Neural cell (in vitro differentiated cells): ENCODE measurements around the gene UBE4A. TPM values are rescaled to one million over a fixed set of nuclear protein-coding genes. Genes with fewer than 3 reads are reported as not detected.

Experiments used
- H2AFZ ChIP-seq: fragments of 200-600, 300-800 bp; sonication (generic), shearing (Covaris generic); 2 replicates; pipeline ENCODE4 v1.6.0; 2014; ENCODE audit warnings: low read depth, mild to moderate bottlenecking, antibody characterized with exemption, low read length, moderate library complexity
- H3F3A ChIP-seq: fragments of 200-600 bp; shearing (Covaris generic); 2 replicates; pipeline ENCODE4 v1.6.1; 2016; ENCODE audit warnings: mild to moderate bottlenecking, moderate library complexity, mixed read lengths, antibody characterized with exemption, low read length; ENCODE audit not compliant: insufficient read depth, poor library complexity, severe bottlenecking
- H3K27ac ChIP-seq: fragments of 200-600, 300-800 bp; sonication (generic), shearing (Covaris generic); 2 replicates; pipeline ENCODE4 v1.5.1; 2014; ENCODE audit warnings: mild to moderate bottlenecking, low read length, moderate library complexity
- H3K27me3 ChIP-seq: fragments of 300-800, 200-600 bp; sonication (generic), shearing (Covaris generic); 2 replicates; pipeline ENCODE4 v1.6.0; 2014; ENCODE audit warnings: mild to moderate bottlenecking, low read depth, low read length, moderate library complexity; ENCODE audit not compliant: insufficient read depth
- H3K36me3 ChIP-seq: fragments of 300-800, 200-600 bp; sonication (generic), shearing (Covaris generic); 2 replicates; pipeline ENCODE4 v1.5.1; 2014; ENCODE audit warnings: mild to moderate bottlenecking, antibody characterized with exemption, low read length, moderate library complexity; ENCODE audit not compliant: insufficient read depth
- H3K4me2 ChIP-seq: fragments of 300-800, 200-600 bp; sonication (generic), shearing (Covaris generic); 2 replicates; pipeline ENCODE4 v1.6.0; 2014; ENCODE audit warnings: mild to moderate bottlenecking, low read length
- H3K4me3 ChIP-seq: fragments of 300-800, 200-600 bp; sonication (generic), shearing (Covaris generic); 2 replicates; pipeline ENCODE4 v1.5.1; 2014; ENCODE audit warnings: mild to moderate bottlenecking, low read length, moderate library complexity
- H3K79me2 ChIP-seq: fragments of 200-600 bp; shearing (Covaris generic); replicated peaks from 2 replicates; pipeline ENCODE4 v1.6.0; 2014; ENCODE audit warnings: mild to moderate bottlenecking, low read length, moderate library complexity; ENCODE audit not compliant: insufficient read depth
- H3K9ac ChIP-seq: fragments of 300-800, 200-600 bp; sonication (generic), shearing (Covaris generic); 2 replicates; pipeline ENCODE4 v1.6.1; 2016; ENCODE audit warnings: mild to moderate bottlenecking, low read length, mixed read lengths
- H3K9me2 ChIP-seq: fragments of 200-600 bp; shearing (Covaris generic); 2 replicates; pipeline ENCODE4 v1.6.1; 2016; ENCODE audit warnings: mild to moderate bottlenecking, low read length, mixed read lengths; ENCODE audit not compliant: insufficient read depth
- H3K9me3 ChIP-seq: fragments of 200-600, 300-800 bp; sonication (generic), shearing (Covaris generic); 2 replicates; pipeline ENCODE4 v1.6.1; 2016; ENCODE audit warnings: mild to moderate bottlenecking, mixed run types, low read length, moderate library complexity, mixed read lengths
- H4K20me1 ChIP-seq: fragments of 200-600 bp; shearing (Covaris generic); 2 replicates; pipeline ENCODE4 v1.6.1; 2016; ENCODE audit warnings: mild to moderate bottlenecking, mixed run types; ENCODE audit not compliant: insufficient read depth
- EP300 ChIP-seq: fragments of 450-650 bp; conservative IDR thresholded peaks from 2 replicates; pipeline ENCODE4 v1.6.1; 2014; ENCODE audit warnings: antibody characterized with exemption, mild to moderate bottlenecking, moderate library complexity; ENCODE audit not compliant: poor library complexity, severe bottlenecking
- EZH2 ChIP-seq: fragments of 200-600, 300-800 bp; shearing (Covaris generic), sonication (generic); IDR thresholded peaks from 2 replicates; pipeline ENCODE4 v1.6.1; 2014; ENCODE audit warnings: antibody characterized with exemption, low read length, borderline replicate concordance, mild to moderate bottlenecking; ENCODE audit not compliant: insufficient read depth, poor library complexity, severe bottlenecking
- MXI1 ChIP-seq: fragments of 450-650 bp; conservative IDR thresholded peaks from 2 replicates; pipeline ENCODE4 v1.6.1; 2014; ENCODE audit warnings: antibody characterized with exemption, mild to moderate bottlenecking; ENCODE audit not compliant: poor library complexity, severe bottlenecking
- POLR2AphosphoS5 ChIP-seq: IDR thresholded peaks from 2 replicates; pipeline ENCODE4 v1.6.1; 2012
- RAD21 ChIP-seq: fragments of 450-650 bp; conservative IDR thresholded peaks from 2 replicates; pipeline ENCODE4 v1.6.1; 2014; ENCODE audit warnings: antibody characterized with exemption, mild to moderate bottlenecking, moderate library complexity
- SMC3 ChIP-seq: fragments of 450-650 bp; conservative IDR thresholded peaks from 2 replicates; pipeline ENCODE4 v1.6.1; 2014; ENCODE audit warnings: antibody characterized with exemption, mild to moderate bottlenecking, moderate library complexity; ENCODE audit not compliant: poor library complexity
- TAF1 ChIP-seq: IDR thresholded peaks from 2 replicates; pipeline ENCODE4 v1.6.1; 2012; ENCODE audit warnings: low read depth
- polyA plus RNA-seq: library from polyadenylated mRNA; depleted of rRNA; stranded (reverse); fragments of >200 nt; gene quantifications from 2 replicates; pipeline ENCODE4 v1.2.3, GENCODE V29; 2014
- TF ChIP-seq, protein P1 (sequence below): IDR thresholded peaks from 2 replicates; pipeline ENCODE4 v1.6.1; 2012; ENCODE audit warnings: borderline replicate concordance
- TF ChIP-seq, protein P2 (sequence below): fragments of 450-650 bp; IDR thresholded peaks from 2 replicates; pipeline ENCODE4 v1.5.1; 2014; ENCODE audit warnings: antibody characterized with exemption, mild to moderate bottlenecking, moderate library complexity; ENCODE audit not compliant: poor library complexity, severe bottlenecking

The UBE4A gene
- polyA plus RNA-seq, 1 donor from 2014 or later = 36.9 TPM

GRCh38 chr11:118353084-118353710 lies 6.2 kb upstream of the UBE4A start:
- peaks cover 15% of the 10 kb centered on the region for H3K27me3 ChIP-seq
- no peak overlapping the region for H3K27ac ChIP-seq
- H3K79me2 ChIP-seq = no peaks in the 10 kb centered on the region

DNA sequence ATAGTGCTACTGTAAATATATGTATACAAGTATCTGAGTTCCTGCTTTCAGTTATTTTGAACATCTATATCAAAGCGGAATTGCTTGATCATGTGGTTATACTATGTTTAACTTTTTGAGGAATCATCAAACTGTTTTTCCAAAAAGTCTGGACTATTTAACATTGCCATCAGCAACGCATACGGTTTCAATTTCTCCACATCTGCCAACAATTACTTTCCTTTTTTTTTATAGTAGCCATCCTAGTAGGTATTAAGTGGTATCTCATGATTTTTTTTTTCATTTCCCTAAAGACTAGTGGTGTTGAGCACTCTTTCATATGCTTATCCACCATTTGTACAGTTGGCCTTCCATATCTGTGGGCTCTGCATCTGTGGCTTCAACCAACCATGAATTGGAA lies 1.3 kb upstream of the UBE4A start:
- H3K36me3 ChIP-seq = no peaks in the 10 kb centered on the region
- no peak overlapping the region for H3K4me2 ChIP-seq
- no peak overlapping the region for H3K27ac ChIP-seq
- no peaks in the 10 kb centered on the region for H4K20me1 ChIP-seq
- H3K27me3 ChIP-seq = no peaks in the 10 kb centered on the region
- H3K9me2 ChIP-seq = no peaks in the 10 kb centered on the region
- H3K9me3 ChIP-seq = no peaks in the 10 kb centered on the region
- no peaks in the 10 kb centered on the region for H3F3A ChIP-seq
- TF ChIP-seq RAD21 (no peak), TAF1 (no peak), EZH2 (no peak), POLR2AphosphoS5 (no peak), SMC3 (no peak), EP300 (no peak), MXI1 (no peak)
- TF ChIP-seq, protein P1, sequence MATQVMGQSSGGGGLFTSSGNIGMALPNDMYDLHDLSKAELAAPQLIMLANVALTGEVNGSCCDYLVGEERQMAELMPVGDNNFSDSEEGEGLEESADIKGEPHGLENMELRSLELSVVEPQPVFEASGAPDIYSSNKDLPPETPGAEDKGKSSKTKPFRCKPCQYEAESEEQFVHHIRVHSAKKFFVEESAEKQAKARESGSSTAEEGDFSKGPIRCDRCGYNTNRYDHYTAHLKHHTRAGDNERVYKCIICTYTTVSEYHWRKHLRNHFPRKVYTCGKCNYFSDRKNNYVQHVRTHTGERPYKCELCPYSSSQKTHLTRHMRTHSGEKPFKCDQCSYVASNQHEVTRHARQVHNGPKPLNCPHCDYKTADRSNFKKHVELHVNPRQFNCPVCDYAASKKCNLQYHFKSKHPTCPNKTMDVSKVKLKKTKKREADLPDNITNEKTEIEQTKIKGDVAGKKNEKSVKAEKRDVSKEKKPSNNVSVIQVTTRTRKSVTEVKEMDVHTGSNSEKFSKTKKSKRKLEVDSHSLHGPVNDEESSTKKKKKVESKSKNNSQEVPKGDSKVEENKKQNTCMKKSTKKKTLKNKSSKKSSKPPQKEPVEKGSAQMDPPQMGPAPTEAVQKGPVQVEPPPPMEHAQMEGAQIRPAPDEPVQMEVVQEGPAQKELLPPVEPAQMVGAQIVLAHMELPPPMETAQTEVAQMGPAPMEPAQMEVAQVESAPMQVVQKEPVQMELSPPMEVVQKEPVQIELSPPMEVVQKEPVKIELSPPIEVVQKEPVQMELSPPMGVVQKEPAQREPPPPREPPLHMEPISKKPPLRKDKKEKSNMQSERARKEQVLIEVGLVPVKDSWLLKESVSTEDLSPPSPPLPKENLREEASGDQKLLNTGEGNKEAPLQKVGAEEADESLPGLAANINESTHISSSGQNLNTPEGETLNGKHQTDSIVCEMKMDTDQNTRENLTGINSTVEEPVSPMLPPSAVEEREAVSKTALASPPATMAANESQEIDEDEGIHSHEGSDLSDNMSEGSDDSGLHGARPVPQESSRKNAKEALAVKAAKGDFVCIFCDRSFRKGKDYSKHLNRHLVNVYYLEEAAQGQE = no peak
- TF ChIP-seq, protein P2, sequence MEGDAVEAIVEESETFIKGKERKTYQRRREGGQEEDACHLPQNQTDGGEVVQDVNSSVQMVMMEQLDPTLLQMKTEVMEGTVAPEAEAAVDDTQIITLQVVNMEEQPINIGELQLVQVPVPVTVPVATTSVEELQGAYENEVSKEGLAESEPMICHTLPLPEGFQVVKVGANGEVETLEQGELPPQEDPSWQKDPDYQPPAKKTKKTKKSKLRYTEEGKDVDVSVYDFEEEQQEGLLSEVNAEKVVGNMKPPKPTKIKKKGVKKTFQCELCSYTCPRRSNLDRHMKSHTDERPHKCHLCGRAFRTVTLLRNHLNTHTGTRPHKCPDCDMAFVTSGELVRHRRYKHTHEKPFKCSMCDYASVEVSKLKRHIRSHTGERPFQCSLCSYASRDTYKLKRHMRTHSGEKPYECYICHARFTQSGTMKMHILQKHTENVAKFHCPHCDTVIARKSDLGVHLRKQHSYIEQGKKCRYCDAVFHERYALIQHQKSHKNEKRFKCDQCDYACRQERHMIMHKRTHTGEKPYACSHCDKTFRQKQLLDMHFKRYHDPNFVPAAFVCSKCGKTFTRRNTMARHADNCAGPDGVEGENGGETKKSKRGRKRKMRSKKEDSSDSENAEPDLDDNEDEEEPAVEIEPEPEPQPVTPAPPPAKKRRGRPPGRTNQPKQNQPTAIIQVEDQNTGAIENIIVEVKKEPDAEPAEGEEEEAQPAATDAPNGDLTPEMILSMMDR = no peak
- H3K9ac ChIP-seq = no peak overlapping the region
- H3K4me3 ChIP-seq = no peak overlapping the region
- H3K79me2 ChIP-seq = peaks cover 23% of the 10 kb centered on the region
- H2AFZ ChIP-seq = no peak overlapping the region

More at GRCh38 chr11:118353084-118353710, 6.2 kb upstream of the UBE4A start:
- no peak overlapping the region for H3K4me3 ChIP-seq
- TF ChIP-seq SMC3 (peak; percentile 75), RAD21 (peak; percentile 71), EP300 (no peak)
- TF ChIP-seq, protein P2 = peak; percentile 72
- no peaks in the 10 kb centered on the region for H4K20me1 ChIP-seq
- H3K9ac ChIP-seq = no peak overlapping the region
- no peaks in the 10 kb centered on the region for H3K36me3 ChIP-seq
- no peaks in the 10 kb centered on the region for H3K9me2 ChIP-seq
- no peaks in the 10 kb centered on the region for H3K9me3 ChIP-seq
- H3F3A ChIP-seq = no peaks in the 10 kb centered on the region
- no peak overlapping the region for H2AFZ ChIP-seq
- no peak overlapping the region for H3K4me2 ChIP-seq
